SK-N-SH treated with all-trans-retinoic acid at 6 μM for 48 hours (cell line): Measurements from ENCODE around the gene REPIN1.

ENCODE experiments used
- ATAC-seq: fragments of 200-7000 bp; cut with Tn5 transposase; 3 replicates; pipeline ENCODE4 v1.9.1; 2020; ENCODE audit warnings: mild to moderate bottlenecking, moderate library complexity
- ARNTL ChIP-seq: fragments of 450-650 bp; formaldehyde crosslinking; IDR thresholded peaks from 2 replicates; pipeline ENCODE4 v1.5.0; 2020; ENCODE audit warnings: low read depth, mild to moderate bottlenecking, moderate library complexity, borderline replicate concordance
- BACH2 ChIP-seq: fragments of 250-450 bp; sonication (Bioruptor Pico); IDR thresholded peaks from 2 replicates; pipeline ENCODE4 v1.9.0; 2021; ENCODE audit warnings: mild to moderate bottlenecking, borderline replicate concordance
- CREB5 ChIP-seq: fragments of 250-450 bp; sonication (Bioruptor Pico); IDR thresholded peaks from 2 replicates; pipeline ENCODE4 v1.5.1; 2020; ENCODE audit warnings: low read depth, mild to moderate bottlenecking, moderate library complexity
- CSDC2 ChIP-seq: fragments of 250-450 bp; sonication (Bioruptor Pico); IDR thresholded peaks from 2 replicates; pipeline ENCODE4 v1.5.0; 2020; ENCODE audit warnings: mild to moderate bottlenecking, moderate library complexity
- CSRNP3 ChIP-seq: fragments of 250-450 bp; sonication (Bioruptor Pico); IDR thresholded peaks from 2 replicates; pipeline ENCODE4 v1.5.1; 2021; ENCODE audit warnings: mild to moderate bottlenecking, moderate library complexity
- ESRRG ChIP-seq: fragments of 250-450 bp; sonication (Bioruptor Pico); IDR thresholded peaks from 2 replicates; pipeline ENCODE4 v1.6.1; 2021; ENCODE audit warnings: mild to moderate bottlenecking
- GLIS3 ChIP-seq: fragments of 250-450 bp; sonication (Bioruptor Pico); IDR thresholded peaks from 2 replicates; pipeline ENCODE4 v1.5.0; 2020; ENCODE audit warnings: mild to moderate bottlenecking, moderate library complexity
- ISL1 ChIP-seq: fragments of 250-450 bp; sonication (Bioruptor Pico); IDR thresholded peaks from 2 replicates; pipeline ENCODE4 v2.1.2; 2022; ENCODE audit warnings: mild to moderate bottlenecking, moderate library complexity
- OSR1 ChIP-seq: fragments of 250-450 bp; sonication (Bioruptor Pico); IDR thresholded peaks from 2 replicates; pipeline ENCODE4 v1.8.0; 2022; ENCODE audit warnings: moderate library complexity, mild to moderate bottlenecking, inconsistent platforms
- PATZ1 ChIP-seq: fragments of 250-450 bp; sonication (Bioruptor Pico); IDR thresholded peaks from 2 replicates; pipeline ENCODE4 v1.8.0; 2020; ENCODE audit warnings: mild to moderate bottlenecking, moderate library complexity, borderline replicate concordance
- POU6F1 ChIP-seq: fragments of 250-450 bp; sonication (Bioruptor Pico); IDR thresholded peaks from 2 replicates; pipeline ENCODE4 v1.8.0; 2021; ENCODE audit warnings: low read depth, mild to moderate bottlenecking, moderate library complexity, borderline replicate concordance
- RARB ChIP-seq: fragments of 250-450 bp; sonication (Bioruptor Pico); IDR thresholded peaks from 2 replicates; pipeline ENCODE4 v1.8.0; 2021; ENCODE audit warnings: mild to moderate bottlenecking, moderate library complexity
- SNAI2 ChIP-seq: fragments of 250-450 bp; sonication (Bioruptor Pico); IDR thresholded peaks from 2 replicates; pipeline ENCODE4 v1.5.0; 2020; ENCODE audit warnings: mild to moderate bottlenecking, moderate library complexity
- TCF4 ChIP-seq: fragments of 250-450 bp; sonication (Bioruptor Pico); IDR thresholded peaks from 2 replicates; pipeline ENCODE4 v1.8.0; 2021; ENCODE audit warnings: mild to moderate bottlenecking, moderate library complexity, borderline replicate concordance
- TOX ChIP-seq: fragments of 250-450 bp; sonication (Bioruptor Pico); IDR thresholded peaks from 2 replicates; pipeline ENCODE4 v1.8.0; 2021; ENCODE audit warnings: mild to moderate bottlenecking, moderate library complexity, borderline replicate concordance
- TSHZ2 ChIP-seq: fragments of 250-450 bp; sonication (Bioruptor Pico); IDR thresholded peaks from 2 replicates; pipeline ENCODE4 v1.5.0; 2020; ENCODE audit warnings: mild to moderate bottlenecking, moderate library complexity
- ZC3H10 ChIP-seq: fragments of 250-450 bp; sonication (Bioruptor Pico); IDR thresholded peaks from 2 replicates; pipeline ENCODE4 v1.5.1; 2021; ENCODE audit warnings: mild to moderate bottlenecking, moderate library complexity
- ZFP3 ChIP-seq: fragments of 250-450 bp; sonication (Bioruptor Pico); IDR thresholded peaks from 2 replicates; pipeline ENCODE4 v1.5.0; 2020; ENCODE audit warnings: mild to moderate bottlenecking, moderate library complexity
- ZNF565 ChIP-seq: fragments of 450-650 bp; formaldehyde crosslinking; conservative IDR thresholded peaks from 2 replicates; pipeline ENCODE4 v1.5.0; 2020; ENCODE audit warnings: low read depth, mild to moderate bottlenecking, moderate library complexity
- ZNF70 ChIP-seq: fragments of 450-650 bp; formaldehyde crosslinking; IDR thresholded peaks from 2 replicates; pipeline ENCODE4 v1.5.0; 2020; ENCODE audit warnings: mild to moderate bottlenecking, moderate library complexity
- ZNF8 ChIP-seq: fragments of 450-650 bp; formaldehyde crosslinking; IDR thresholded peaks from 2 replicates; pipeline ENCODE4 v1.5.0; 2020; ENCODE audit warnings: mild to moderate bottlenecking, moderate library complexity

Gene REPIN1

GRCh38 chr7:150408393-150409299 lies 40.0 kb downstream of the REPIN1 start:
- ATAC-seq: no peak
- TF ChIP-seq SNAI2 (CRISPR knock-in tag): no peak
- TF ChIP-seq ZC3H10 (CRISPR knock-in tag): no peak
- no peak for TF ChIP-seq GLIS3
- no peak for TF ChIP-seq ARNTL
- no peak for TF ChIP-seq PATZ1 (CRISPR knock-in tag)
- TF ChIP-seq CREB5 (CRISPR knock-in tag): no peak
- no peak for TF ChIP-seq ISL1 (CRISPR knock-in tag)
- no peak for TF ChIP-seq TCF4 (CRISPR knock-in tag)
- TF ChIP-seq CSRNP3 (CRISPR knock-in tag): no peak
- no peak for TF ChIP-seq ZNF70 (CRISPR knock-in tag)
- TF ChIP-seq ZNF8: no peak
- no peak for TF ChIP-seq ZNF565 (CRISPR knock-in tag)
- TF ChIP-seq RARB (CRISPR knock-in tag): no peak
- TF ChIP-seq OSR1 (CRISPR knock-in tag): no peak

- ATAC-seq: no peak
- TF ChIP-seq ARNTL (no peak), ESRRG (CRISPR knock-in tag) (no peak), ZNF70 (CRISPR knock-in tag) (no peak), TOX (CRISPR knock-in tag) (no peak), CSRNP3 (CRISPR knock-in tag) (no peak), TSHZ2 (CRISPR knock-in tag) (no peak)
- TF ChIP-seq, all 23 proteins: peak for 0
Measured at GRCh38 chr7:150409300-150410030, 40.8 kb downstream of the REPIN1 start.

GRCh38 chr7:150410131-150410530 lies 41.5 kb downstream of the REPIN1 start:
- ATAC-seq: no peak
- no peak for TF ChIP-seq ZFP3 (CRISPR knock-in tag)
- no peak for TF ChIP-seq POU6F1
- TF ChIP-seq ESRRG (CRISPR knock-in tag): no peak
- TF ChIP-seq OSR1 (CRISPR knock-in tag): no peak
- no peak for TF ChIP-seq TSHZ2 (CRISPR knock-in tag)
- TF ChIP-seq CSDC2 (CRISPR knock-in tag): no peak
- TF ChIP-seq BACH2: no peak
- no peak for TF ChIP-seq ISL1 (CRISPR knock-in tag)
